ENCODE results near the gene EML6. TPM values are rescaled to one million over a fixed set of nuclear protein-coding genes. Genes with fewer than 3 reads are reported as not detected.

The EML6 gene
- total and polyA plus RNA-seq, 2 of the 8 experiments (the other 6 are each of a cell fraction or from before 2014, with no cell fraction given) = 1.2 to 1.6 TPM

DNA sequence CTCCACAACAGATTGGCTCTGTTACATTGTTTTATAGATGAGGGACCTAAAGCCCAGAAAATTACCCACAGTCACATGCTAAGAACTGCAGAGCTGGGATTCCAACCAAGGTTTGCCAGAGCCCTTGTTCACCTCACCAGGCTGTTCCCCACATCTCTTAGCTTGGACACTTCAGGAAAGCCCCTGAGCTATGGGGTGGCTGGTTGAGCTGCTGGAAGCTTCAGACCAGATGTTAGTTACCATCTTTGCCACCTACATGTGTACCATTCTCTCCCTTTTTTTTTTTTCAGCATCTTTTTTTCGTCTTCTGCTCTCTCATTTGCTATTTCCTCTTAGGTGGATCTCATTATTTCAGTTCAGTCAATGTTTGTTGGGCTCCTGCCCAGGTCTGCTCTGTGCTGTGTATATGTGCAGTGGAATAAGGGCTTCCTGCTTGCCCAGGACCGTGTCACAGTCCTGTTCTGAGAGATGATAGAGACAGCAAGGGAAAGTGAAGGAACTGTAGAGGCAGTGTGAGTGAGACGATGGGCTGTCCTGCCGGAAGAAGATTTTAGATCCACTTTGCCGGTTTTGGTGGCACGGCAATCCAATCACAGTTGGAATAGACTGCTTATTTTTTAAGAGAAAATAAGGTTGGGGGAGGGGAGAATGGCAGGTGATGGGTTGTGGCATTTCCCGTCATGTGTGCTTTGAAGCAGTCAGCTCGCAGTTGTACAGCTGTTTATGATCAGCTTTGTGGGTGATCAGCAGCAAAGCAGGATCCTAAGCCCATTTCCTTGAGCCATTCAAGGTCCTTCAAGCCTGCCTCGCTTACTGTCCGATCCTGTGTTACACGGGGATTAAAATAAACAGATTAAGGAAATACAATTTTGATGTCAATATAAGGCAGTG, 174.2 kb downstream of the EML6 start:
- H3K18ac ChIP-seq (ENCODE audit: extremely low read depth, low read length) = no peak overlapping the region
- H3K36me3 ChIP-seq (ENCODE audit: control insufficient read depth in 2 of 4, insufficient read depth in 4 of 4, low read length in 3 of 4) = no peaks in the 10 kb centered on the region
- no peak overlapping the region for H4K91ac ChIP-seq (replicated peaks; ENCODE audit: insufficient read length, low read length)
- H3K4ac ChIP-seq (replicated peaks; ENCODE audit: insufficient read length, low read depth, low read length) = no peak overlapping the region
- no peak overlapping the region for H3K9ac ChIP-seq (replicated peaks in 1 of 4; ENCODE audit: extremely low read depth in 1 of 4, low read depth in 3 of 4, low read length in 3 of 4)
- no peak overlapping the region for H3K23ac ChIP-seq (ENCODE audit: insufficient read length)
- no peaks in the 10 kb centered on the region for H4K20me1 ChIP-seq (replicated peaks in 1 of 2; ENCODE audit: control insufficient read depth in 1 of 2, insufficient read depth in 2 of 2, low read length in 2 of 2)
- H3K4me2 ChIP-seq (ENCODE audit: insufficient read depth in 1 of 2, low read depth in 2 of 2, low read length in 2 of 2) = no peak overlapping the region
- H3K27ac ChIP-seq (ENCODE audit: low read depth, low read length) = no peak overlapping the region
- no peaks in the 10 kb centered on the region for H3K79me1 ChIP-seq (ENCODE audit: low read depth, low read length)
- DNase-seq (ENCODE audit: low read depth in 1 of 2, low spot score in 2 of 2) (no peak), FAIRE-seq (no peak)
- TF ChIP-seq SRF (IDR thresholded peaks at IDR 0.05; ENCODE audit: low read depth, low read length) = no peak
- TF ChIP-seq HDAC2 (IDR thresholded peaks at IDR 0.05; ENCODE audit: borderline replicate concordance in 1 of 2, low read depth in 2 of 2, low read length in 2 of 2) = no peak
- TF ChIP-seq SP4 (IDR thresholded peaks at IDR 0.05; ENCODE audit: low read length) = no peak
- TF ChIP-seq POLR2A (IDR thresholded peaks at IDR 0.05; ENCODE audit: control extremely low read depth in 1 of 2, low read depth in 2 of 2, low read length in 2 of 2) = no peak
- TF ChIP-seq RFX5 (IDR thresholded peaks at IDR 0.05; ENCODE audit: borderline replicate concordance, low read depth, low read length) = no peak
- no peak for TF ChIP-seq CBX5 (IDR thresholded peaks at IDR 0.05; ENCODE audit: low read depth, low read length)
- H2AK5ac ChIP-seq (ENCODE audit: low read depth, low read length) = no peak overlapping the region
- H4K8ac ChIP-seq (ENCODE audit: extremely low read depth, insufficient read depth, low read length) = no peak overlapping the region
- H2BK120ac ChIP-seq (replicated peaks; ENCODE audit: low read depth, low read length) = no peak overlapping the region
- H3K27me3 ChIP-seq (replicated peaks in 1 of 4; ENCODE audit: control insufficient read depth in 3 of 4, extremely low read depth in 1 of 4, insufficient read depth in 3 of 4, low read length in 3 of 4) = no peaks in the 10 kb centered on the region
- H3K23me2 ChIP-seq (ENCODE audit: low read depth, low read length) = no peaks in the 10 kb centered on the region
- 82% methylated on average over 11 of the region's 11 CpGs; no CpG with 5 or more reads in 1 of the 2 experiments for WGBS, 2 experiments (ENCODE audit: extremely low coverage in 1 of 2, insufficient coverage in 1 of 2, insufficient read length in 1 of 2, insufficient replicate concordance in 2 of 2, low coverage in 1 of 2, low lambda C conversion rate in 2 of 2, missing lambda C conversion rate in 1 of 2)
- no peak overlapping the region for H2AFZ ChIP-seq (ENCODE audit: low read length)
- no peak overlapping the region for H4K5ac ChIP-seq (ENCODE audit: insufficient read length, low read depth, low read length)
- H2BK12ac ChIP-seq (ENCODE audit: low read depth, low read length) = no peak overlapping the region
- POLR2A ChIA-PET (ENCODE audit: partially characterized antibody) = no interaction called here
- H3K56ac ChIP-seq (replicated peaks; ENCODE audit: insufficient read length, low read depth, low read length) = no peak overlapping the region
- CTCF ChIA-PET (ENCODE audit: partially characterized antibody) = interaction anchor here (0.6 to 4.0 kb wide), 8 partner anchors 8 to 527 kb away, joined by 3 to 31 read pairs (median 6); no protein-coding TSS in a partner anchor
- H3K79me2 ChIP-seq (ENCODE audit: control insufficient read depth in 1 of 2, insufficient read depth in 2 of 2, low read length in 2 of 2) = no peaks in the 10 kb centered on the region
- H2BK5ac ChIP-seq (ENCODE audit: low read depth, low read length) = no peak overlapping the region
- no peak overlapping the region for H3K14ac ChIP-seq (ENCODE audit: insufficient read length)
- H2BK15ac ChIP-seq (ENCODE audit: low read length) = no peak overlapping the region
- H3K9me3 ChIP-seq (ENCODE audit: insufficient read depth in 2 of 2, low read depth in 1 of 2, low read length in 1 of 2) = no peaks in the 10 kb centered on the region
- H3K4me3 ChIP-seq (ENCODE audit: extremely low read depth in 1 of 4, insufficient read depth in 2 of 4, low read depth in 3 of 4, low read length in 4 of 4) = no peak overlapping the region
- no peak overlapping the region for H2BK20ac ChIP-seq (ENCODE audit: low read length)
- H3K4me1 ChIP-seq (replicated peaks in 1 of 4; ENCODE audit: control insufficient read depth in 3 of 4, insufficient read depth in 4 of 4, low read length in 3 of 4) = no peaks in the 10 kb centered on the region
